GM18861 (cell line): ENCODE measurements around the gene KRTCAP3.
"Not testable (repeated sequence)": the region's sequence is repeated elsewhere in the genome, so short reads cannot be mapped to it uniquely, and the experiment has no call there.

Experiments
- ATAC-seq: cut with Tn5 transposase; IDR thresholded peaks from one replicate; pipeline ENCODE4 v1.9.1; 2021; ENCODE audit not compliant: unreplicated experiment

The KRTCAP3 gene

DNA sequence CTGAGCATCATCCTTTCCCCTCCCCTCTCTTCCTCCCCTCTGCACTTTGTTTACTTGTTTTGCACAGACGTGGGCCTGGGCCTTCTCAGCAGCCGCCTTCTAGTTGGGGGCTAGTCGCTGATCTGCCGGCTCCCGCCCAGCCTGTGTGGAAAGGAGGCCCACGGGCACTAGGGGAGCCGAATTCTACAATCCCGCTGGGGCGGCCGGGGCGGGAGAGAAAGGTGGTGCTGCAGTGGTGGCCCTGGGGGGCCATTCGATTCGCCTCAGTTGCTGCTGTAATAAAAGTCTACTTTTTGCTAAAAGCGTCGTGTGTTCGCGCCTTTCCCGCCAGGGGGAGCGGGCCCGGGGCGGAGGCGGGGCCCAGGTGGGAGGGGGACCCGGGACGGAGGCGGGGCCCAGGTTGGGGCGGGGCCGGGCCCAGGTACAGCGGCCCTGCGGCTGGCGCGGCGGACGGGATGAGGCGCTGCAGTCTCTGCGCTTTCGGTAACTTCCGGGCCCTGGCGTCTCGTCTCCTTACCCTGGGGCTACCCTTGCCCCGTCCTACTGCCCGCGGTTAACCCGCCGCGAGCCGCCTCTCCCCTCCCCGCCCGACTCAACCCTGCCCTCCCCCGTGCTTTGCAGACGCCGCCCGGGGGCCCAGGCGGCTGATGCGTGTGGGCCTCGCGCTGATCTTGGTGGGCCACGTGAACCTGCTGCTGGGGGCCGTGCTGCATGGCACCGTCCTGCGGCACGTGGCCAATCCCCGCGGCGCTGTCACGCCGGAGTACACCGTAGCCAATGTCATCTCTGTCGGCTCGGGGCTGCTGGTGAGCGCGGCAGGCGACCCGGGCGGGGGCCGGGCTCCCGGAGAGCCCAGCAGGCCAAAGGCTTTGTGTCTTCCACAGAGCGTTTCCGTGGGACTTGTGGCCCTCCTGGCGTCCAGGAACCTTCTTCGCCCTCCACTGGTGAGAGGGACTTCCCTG, at the start of gene KRTCAP3:
KRTCAP3 (plus strand) TSS at position 424 of the 962 bp plus-strand sequence; CDS start at position 456, 32 bp downstream.
- no peak for ATAC-seq

GRCh38 chr2:27393225-27393624, 49.0 kb upstream of the KRTCAP3 start:
- no peak for ATAC-seq

GRCh38 chr2:27398962-27399361, 43.2 kb upstream of the KRTCAP3 start:
- no peak for ATAC-seq

- ATAC-seq = no peak
These were observed 41.6 kb upstream of the KRTCAP3 start for GRCh38 chr2:27400348-27401135.

GRCh38 chr2:27407798-27408491, 34.2 kb upstream of the KRTCAP3 start:
- no peak for ATAC-seq

DNA sequence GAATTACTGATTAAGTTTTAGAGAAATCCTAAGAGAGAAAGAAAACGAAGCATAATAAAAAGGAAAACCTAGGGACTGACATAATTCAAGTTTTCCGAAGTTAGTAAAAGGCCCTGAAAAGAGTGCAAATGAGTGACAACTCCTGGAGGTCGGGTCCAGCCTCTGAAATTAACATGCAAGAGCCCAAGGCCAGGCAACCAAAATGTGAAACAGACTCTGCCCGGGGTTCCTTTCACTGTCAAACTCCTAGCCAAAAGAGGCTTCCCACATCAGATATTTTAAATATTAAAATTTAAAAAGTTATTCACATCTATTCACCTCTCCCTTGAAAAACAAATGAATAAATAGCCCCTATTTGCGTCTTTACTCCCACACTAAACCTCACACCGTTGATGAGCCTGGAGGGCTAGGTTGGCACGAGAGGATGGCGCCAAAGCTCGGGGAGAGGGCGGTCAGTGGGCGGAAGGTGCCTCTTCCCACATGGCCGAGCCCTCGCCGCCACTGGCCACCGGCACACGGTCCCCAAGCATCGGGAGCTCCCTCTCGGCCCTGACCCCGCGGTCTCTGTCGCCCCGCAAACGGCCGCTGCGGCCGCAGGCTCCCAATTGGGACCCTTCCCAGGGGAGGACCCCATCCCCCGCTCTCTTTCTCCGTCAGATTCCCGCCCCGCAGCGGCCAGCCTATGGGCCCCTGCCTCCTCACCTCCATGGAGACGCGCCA, 33.4 kb upstream of the KRTCAP3 start:
- ATAC-seq = peak; percentile 10

DNA sequence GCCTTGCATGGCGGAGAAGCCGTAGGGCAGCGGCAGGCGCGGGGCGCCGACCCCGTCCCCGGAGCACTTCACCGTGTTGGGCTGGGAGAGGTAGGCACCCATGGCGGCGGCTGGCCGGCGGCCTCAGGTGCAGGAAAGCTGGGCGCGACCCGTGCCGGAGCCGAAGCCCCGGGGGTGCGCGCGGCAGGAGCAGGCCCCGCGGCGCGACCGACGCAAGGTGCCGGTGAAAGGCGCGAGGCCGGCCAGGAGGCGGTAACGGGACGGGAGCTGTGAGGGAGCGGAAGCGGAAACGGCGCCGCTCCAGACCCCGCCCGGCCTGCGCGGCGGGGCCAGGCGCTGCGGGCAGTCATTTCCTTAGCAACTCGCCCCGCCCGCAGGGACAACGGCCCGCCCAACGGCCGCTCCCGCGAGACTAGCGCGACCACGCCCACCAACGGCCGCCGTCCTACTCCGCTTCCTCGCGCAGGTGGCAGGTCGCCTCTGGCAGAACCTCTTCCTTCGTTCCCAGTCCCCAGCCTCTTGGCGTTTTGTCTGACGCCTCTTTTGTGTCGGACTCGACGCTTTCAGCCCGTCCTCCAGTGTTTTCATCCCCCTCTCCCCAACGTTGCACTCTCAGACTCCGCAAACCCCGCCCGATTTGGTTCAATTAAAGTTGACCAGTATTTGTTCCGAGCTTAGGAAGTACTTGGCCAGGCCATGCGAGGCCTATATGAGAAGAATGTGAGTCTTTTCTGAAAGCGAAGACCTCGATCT, 32.7 kb upstream of the KRTCAP3 start, which contains the start of gene PPM1G:
PPM1G (minus strand) TSS at position 271 of the 753 bp plus-strand sequence; CDS start at position 102, 169 bp downstream.
- peak; percentile 88 for ATAC-seq

DNA sequence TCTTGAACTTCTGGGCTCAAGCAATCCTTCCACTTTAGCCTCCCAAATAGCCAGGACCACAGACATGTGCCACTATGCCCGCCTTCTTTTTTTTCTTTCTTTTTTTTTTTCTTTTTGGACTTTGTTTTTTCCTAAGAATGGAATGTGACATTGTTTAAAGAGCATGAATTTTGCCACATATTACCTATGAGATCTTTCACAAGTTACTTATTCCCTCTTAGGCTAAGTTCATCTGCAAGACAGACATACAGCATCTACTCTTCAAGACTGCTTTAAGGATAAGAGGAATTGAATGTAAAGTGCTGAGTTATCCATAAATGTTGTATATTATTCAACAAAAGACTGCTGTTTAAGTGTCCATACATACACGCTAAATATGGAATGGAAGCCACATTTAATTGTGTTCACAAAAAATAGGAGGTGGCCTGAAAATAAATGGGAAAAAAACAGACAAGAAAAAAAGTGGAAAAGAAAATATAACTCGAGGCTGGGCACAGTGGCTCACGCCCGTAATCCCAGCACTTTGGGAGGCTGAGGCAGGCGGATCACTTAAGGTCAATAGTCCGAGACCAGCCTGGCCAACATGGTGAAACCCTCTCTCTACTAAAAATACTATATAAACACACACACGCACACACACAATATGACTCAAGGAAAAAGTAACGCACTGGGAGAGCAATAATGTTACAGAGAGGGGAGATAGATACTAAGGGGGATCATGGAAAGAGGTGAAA, 29.6 kb upstream of the KRTCAP3 start:
- ATAC-seq = no peak

- ATAC-seq = no peak
These were observed 26.0 kb upstream of the KRTCAP3 start for GRCh38 chr2:27416151-27416550.

DNA sequence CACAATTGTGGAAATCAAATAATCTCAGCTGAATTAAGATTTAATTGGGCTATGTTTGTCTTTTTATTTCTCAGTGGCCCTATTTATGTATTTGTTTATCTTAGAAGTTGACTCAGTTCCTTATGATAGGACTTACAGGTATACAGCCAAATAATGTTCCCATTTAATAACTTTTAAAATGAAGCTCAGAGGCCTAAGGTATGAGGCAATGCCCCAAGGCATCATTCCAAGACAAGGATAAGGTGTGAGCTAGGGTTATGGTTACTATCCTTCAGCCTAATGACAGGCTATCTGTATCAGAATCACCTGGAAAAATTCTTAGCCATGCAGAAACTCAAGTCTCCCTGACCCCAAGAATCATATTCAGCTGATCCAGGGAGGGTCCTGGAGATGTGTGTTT, 21.2 kb upstream of the KRTCAP3 start:
- ATAC-seq = no peak

GRCh38 chr2:27421660-27422250, 20.4 kb upstream of the KRTCAP3 start:
- ATAC-seq = no peak

- ATAC-seq = no peak
These were observed 19.2 kb upstream of the KRTCAP3 start for GRCh38 chr2:27422958-27423357.

DNA sequence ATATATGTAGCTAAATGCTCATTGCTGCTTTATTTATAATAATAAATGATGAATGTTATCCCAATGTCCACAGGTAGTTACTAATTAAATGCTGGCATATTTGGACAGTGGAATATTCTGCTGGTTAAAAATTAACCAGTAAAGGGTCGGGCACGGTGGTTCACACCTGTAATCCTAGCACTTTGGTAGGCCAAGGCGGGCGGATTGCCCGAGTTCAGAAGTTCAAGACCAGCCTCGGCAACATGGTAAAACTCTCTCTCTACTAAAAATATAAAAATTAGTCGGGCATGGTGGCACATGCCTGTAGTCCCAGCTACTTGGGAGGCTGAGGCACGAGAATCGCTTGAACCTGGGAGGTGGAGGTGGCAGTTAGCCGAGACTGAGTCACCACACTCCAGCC, 17.1 kb upstream of the KRTCAP3 start:
- not testable (repeated sequence) for ATAC-seq

DNA sequence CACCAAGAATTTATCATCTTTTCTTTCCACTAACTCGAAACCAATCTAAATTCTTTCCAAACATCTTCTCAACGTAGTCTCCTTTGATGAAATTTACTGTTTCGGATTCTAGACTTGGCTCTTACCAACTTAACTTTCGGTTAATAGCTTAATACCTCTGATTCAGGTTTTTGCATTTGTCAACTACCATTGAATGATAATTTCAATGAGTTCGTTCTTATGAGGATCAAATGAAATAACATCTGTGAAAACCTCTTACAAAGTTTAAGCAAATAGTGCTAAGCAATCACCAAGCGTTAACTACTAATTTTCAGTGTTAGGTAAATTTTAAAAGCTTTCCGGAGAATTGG, 14.3 kb upstream of the KRTCAP3 start:
- no peak for ATAC-seq

DNA sequence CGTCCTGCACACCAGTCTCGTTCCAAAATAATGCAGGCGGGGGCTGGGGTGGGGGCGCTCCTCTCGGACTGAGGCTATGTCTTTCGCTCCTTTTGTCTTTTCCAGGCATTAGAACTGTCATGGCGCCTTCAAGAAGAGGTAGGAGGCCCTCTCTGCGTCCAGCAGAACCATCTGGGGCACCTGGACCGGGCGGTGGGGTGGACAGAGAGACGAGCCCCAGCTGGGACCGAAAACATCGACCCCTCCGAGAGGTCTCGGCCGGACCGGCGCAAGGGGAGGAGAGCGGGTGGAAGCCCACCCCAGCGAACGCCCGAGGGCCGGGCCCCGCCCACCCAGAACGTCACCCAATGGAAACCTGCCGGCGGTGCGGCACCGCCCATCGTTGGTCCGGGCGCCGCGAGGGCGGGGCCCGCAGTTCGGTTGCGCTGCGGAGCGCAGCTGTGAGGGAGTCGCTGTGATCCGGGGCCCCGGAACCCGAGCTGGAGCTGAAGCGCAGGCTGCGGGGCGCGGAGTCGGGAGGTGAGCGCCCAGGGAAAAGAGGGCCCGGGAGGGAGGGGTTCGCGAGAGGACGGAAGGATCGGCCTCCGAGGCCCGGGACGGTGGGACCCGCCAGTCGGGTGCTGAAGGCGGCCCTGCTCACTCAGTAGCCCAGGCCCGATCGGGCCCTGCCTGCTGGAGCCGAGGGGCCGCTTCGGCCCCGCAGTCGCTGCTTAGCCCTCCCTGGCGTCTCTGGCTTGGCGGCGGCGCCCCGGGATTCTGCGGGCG, 13.8 kb upstream of the KRTCAP3 start, which contains the start of gene NRBP1:
NRBP1 (plus strand) TSS at position 419 of the 765 bp plus-strand sequence. CDS start 4,643 bp downstream, outside the sequence.
- ATAC-seq = peak; percentile 89

GRCh38 chr2:27428978-27429541, 13.1 kb upstream of the KRTCAP3 start:
- ATAC-seq = peak; percentile 47

- ATAC-seq = no peak
These were observed 10.8 kb upstream of the KRTCAP3 start for GRCh38 chr2:27431395-27431794.
